Mesothelial cell of epicardium (in vitro differentiated cells): Measurements from ENCODE around the gene FER. TPM values are rescaled to one million over a fixed set of nuclear protein-coding genes. Genes with fewer than 3 reads are reported as not detected.

ENCODE experiments used
- DNase-seq, 2 experiments: peaks; one replicate each; pipeline ENCODE4 v3.0.0; 2021; ENCODE audit warnings: low spot score in 2 of 2; ENCODE audit not compliant: unreplicated experiment in 2 of 2
- H3K27ac Mint-ChIP-seq: 2 replicates; pipeline ENCODE4 v1.8.0; 2021; ENCODE audit warnings: mixed read lengths
- H3K27me3 Mint-ChIP-seq: 2 replicates; pipeline ENCODE4 v1.8.0; 2021; ENCODE audit warnings: low read depth, mixed read lengths
- H3K36me3 Mint-ChIP-seq: 2 replicates; pipeline ENCODE4 v1.8.0; 2021; ENCODE audit warnings: mixed read lengths
- H3K4me1 Mint-ChIP-seq: 2 replicates; pipeline ENCODE4 v1.8.0; 2021; ENCODE audit warnings: mixed read lengths
- H3K4me3 Mint-ChIP-seq: 2 replicates; pipeline ENCODE4 v1.8.0; 2021; ENCODE audit warnings: mild to moderate bottlenecking, moderate library complexity, mixed read lengths
- H3K9me3 Mint-ChIP-seq: 2 replicates; pipeline ENCODE4 v1.8.0; 2021; ENCODE audit warnings: mixed read lengths
- total RNA-seq: library from RNA; stranded (reverse); gene quantifications from 3 replicates; pipeline ENCODE4 v1.2.1, GENCODE V29; 2021
- TF ChIP-seq, protein P1 (sequence below): fragments of 200-600 bp; sonication (generic); IDR thresholded peaks from one replicate; pipeline ENCODE4 v1.5.0; 2021; ENCODE audit warnings: antibody characterized with exemption; ENCODE audit not compliant: unreplicated experiment

Gene FER
- total RNA-seq, 1 donor from 2014 or later = 44.3 TPM

DNA sequence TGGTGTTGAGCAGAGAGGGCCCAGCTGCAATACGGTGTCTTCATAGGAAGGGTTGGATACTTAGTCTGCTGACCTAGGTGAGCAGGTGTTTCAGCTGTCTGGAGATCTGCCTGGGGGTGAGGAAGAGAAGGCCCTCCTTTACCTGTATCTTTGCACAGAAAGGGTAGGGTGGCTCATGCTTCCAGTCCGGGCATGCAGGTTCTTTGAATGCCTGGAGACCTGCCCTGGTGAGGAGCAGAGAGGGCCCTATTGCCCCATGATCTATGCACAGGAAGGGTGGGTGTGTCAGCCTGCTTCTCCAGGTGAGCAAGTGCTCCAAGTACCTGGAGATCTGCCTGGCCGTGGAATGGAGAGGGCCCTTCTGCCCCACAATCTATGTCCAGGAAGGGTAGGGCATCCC lies 63.0 kb downstream of the FER start:
- TF ChIP-seq, protein P1, sequence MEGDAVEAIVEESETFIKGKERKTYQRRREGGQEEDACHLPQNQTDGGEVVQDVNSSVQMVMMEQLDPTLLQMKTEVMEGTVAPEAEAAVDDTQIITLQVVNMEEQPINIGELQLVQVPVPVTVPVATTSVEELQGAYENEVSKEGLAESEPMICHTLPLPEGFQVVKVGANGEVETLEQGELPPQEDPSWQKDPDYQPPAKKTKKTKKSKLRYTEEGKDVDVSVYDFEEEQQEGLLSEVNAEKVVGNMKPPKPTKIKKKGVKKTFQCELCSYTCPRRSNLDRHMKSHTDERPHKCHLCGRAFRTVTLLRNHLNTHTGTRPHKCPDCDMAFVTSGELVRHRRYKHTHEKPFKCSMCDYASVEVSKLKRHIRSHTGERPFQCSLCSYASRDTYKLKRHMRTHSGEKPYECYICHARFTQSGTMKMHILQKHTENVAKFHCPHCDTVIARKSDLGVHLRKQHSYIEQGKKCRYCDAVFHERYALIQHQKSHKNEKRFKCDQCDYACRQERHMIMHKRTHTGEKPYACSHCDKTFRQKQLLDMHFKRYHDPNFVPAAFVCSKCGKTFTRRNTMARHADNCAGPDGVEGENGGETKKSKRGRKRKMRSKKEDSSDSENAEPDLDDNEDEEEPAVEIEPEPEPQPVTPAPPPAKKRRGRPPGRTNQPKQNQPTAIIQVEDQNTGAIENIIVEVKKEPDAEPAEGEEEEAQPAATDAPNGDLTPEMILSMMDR = no peak
- no peak overlapping the region for H3K27ac Mint-ChIP-seq
- peaks cover 58% of the 10 kb centered on the region for H3K9me3 Mint-ChIP-seq
- H3K4me3 Mint-ChIP-seq = no peak overlapping the region
- no peak for DNase-seq
- no peaks in the 10 kb centered on the region for H3K27me3 Mint-ChIP-seq
- H3K36me3 Mint-ChIP-seq = peaks cover 51% of the 10 kb centered on the region
- H3K4me1 Mint-ChIP-seq = peaks cover 15% of the 10 kb centered on the region

DNA sequence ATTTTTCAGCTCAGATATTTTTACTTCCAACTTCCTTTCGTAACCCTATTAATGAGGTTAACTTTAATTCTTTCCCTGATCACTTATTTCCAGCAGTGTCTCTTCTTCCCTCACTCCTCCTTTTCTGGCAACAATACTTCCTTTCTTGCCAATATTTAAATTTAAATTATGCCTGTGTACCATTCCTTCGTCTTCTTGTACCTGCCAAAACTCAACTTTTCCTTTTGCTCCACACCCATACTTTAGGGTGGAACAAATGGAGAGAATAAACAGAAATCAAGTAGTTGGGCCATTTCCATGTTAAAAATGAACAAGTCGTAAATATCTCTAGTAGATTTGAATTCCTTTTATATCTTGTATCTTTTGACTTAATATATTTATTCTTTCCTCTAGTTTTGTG lies 66.0 kb downstream of the FER start:
- H3K9me3 Mint-ChIP-seq = peaks cover 36% of the 10 kb centered on the region
- H3K4me3 Mint-ChIP-seq = no peak overlapping the region
- H3K36me3 Mint-ChIP-seq = peaks cover 29% of the 10 kb centered on the region
- H3K4me1 Mint-ChIP-seq = peaks cover 18% of the 10 kb centered on the region
- peak overlapping the region; percentile 34 for H3K27ac Mint-ChIP-seq
- DNase-seq = no peak
- H3K27me3 Mint-ChIP-seq = no peaks in the 10 kb centered on the region
- TF ChIP-seq, protein P1 = no peak

DNA sequence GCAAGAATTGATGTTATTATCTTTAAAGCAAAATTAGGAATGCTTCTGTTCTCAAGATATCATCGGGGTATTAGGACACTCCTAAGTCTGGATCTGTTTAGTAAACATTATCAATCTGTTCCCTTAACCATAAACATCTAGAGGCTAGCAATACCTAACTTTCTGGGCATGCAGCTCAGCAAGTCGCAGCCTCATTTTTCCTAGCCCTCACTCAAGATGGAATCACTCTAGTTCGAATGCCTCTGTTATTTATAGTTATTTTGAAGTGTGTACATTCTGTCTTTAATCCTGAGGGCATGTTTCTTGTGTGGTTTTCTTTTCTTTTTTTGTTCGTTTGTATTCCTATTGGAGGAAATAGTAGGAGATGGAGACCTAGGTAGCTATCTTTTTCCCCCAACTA lies 66.9 kb downstream of the FER start:
- DNase-seq = no peak
- no peaks in the 10 kb centered on the region for H3K27me3 Mint-ChIP-seq

DNA sequence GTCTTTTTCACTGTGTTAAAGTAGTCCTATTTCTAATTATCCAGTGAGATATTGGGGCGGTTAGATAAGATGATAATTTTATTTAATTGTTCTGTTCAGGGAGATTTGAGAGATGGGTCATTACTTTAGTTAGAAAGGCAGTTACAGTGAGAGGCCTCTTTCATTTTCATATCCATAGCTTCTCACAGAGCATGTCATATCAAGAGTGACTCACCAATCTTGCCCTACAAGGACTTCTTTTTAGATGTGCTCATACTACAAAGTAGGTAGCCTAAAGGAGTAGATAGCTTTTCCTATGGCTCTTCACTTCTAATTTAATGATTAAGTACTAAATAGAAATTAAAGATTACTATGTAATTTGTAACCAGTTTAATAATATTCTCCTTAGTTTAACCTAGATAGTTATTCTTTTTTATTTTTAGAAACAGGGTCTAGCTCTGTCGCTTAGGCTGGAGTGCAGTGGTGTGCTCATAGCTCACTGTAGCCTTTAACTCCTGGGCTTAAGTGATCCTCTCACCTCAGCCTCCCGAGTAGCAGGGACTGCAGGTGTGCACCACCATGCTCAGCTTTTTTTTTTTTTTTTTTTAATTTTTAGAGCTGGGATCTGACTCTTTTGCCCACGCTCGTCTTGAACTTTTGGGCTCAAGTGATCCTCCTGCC lies 71.0 kb downstream of the FER start:
- no peaks in the 10 kb centered on the region for H3K27me3 Mint-ChIP-seq
- H3K4me1 Mint-ChIP-seq = peaks cover 13% of the 10 kb centered on the region
- peaks cover 8% of the 10 kb centered on the region for H3K9me3 Mint-ChIP-seq
- no peak overlapping the region for H3K4me3 Mint-ChIP-seq
- DNase-seq = no peak
- TF ChIP-seq, protein P1 = no peak
- H3K27ac Mint-ChIP-seq = no peak overlapping the region
- peaks cover 14% of the 10 kb centered on the region for H3K36me3 Mint-ChIP-seq

More for the DNA sequence above, 66.9 kb downstream of the FER start:
- Mint-ChIP-seq H3K27ac (peak overlapping the region; percentile 35), H3K4me3 (no peak overlapping the region), H3K4me1 (peaks cover 18% of the 10 kb centered on the region), H3K36me3 (peaks cover 22% of the 10 kb centered on the region), H3K9me3 (peaks cover 27% of the 10 kb centered on the region)
- TF ChIP-seq, protein P1 = no peak

DNA sequence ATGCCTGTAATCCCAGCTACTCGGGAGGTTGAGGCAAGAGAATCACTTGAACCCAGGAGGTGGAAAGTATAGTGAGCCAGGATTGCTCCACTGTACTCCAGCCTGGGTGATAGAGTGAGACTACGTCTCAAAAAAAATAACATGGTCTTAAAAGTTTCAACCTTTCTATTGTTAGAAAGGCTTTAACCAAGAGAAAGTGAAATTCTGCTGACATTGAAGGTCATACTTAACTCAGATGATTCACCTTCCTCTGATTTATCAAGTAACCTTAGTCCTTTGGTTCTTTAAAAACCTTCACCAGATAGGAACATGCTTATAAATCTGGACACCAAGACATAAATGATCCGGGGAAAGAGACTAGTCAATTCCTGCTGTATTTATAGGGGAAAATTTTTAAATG lies 73.3 kb downstream of the FER start:
- TF ChIP-seq, protein P1 = no peak
- no peak overlapping the region for H3K27ac Mint-ChIP-seq
- DNase-seq = no peak
- H3K36me3 Mint-ChIP-seq = peaks cover 16% of the 10 kb centered on the region
- no peak overlapping the region for H3K4me3 Mint-ChIP-seq
- peaks cover 16% of the 10 kb centered on the region for H3K9me3 Mint-ChIP-seq
- H3K4me1 Mint-ChIP-seq = peaks cover 3% of the 10 kb centered on the region
- H3K27me3 Mint-ChIP-seq = no peaks in the 10 kb centered on the region
